Prostate gland (tissue), 2 donors: ENCODE measurements around the gene MYO6. TPM values are rescaled to one million over a fixed set of nuclear protein-coding genes. Genes with fewer than 3 reads are reported as not detected.

Experiments used
- DNase-seq: peaks from one replicate; pipeline ENCODE4 v3.0.0-alpha.2; 2019; ENCODE audit warnings: low spot score
- H3K27ac ChIP-seq, 2 donors: fragments of 200-600 bp; sonication (generic); 2 replicates each; pipeline ENCODE4 v1.5.1; 2017 to 2019
- H3K27me3 ChIP-seq: fragments of 200-600 bp; sonication (generic); replicated peaks from 2 replicates; pipeline ENCODE4 v1.5.1; 2019; ENCODE audit not compliant: insufficient read depth
- H3K36me3 ChIP-seq, 2 donors: fragments of 200-600 bp; sonication (generic); 1 replicate in 1 of 2; 2 replicates in 1 of 2; pipeline versions ENCODE4 v1.5.1 to v1.8.1; 2017 to 2019
- H3K4me1 ChIP-seq: fragments of 200-600 bp; sonication (generic); replicated peaks from 2 replicates; pipeline ENCODE4 v1.5.1; 2019
- H3K4me3 ChIP-seq, 2 donors: fragments of 200-600 bp; sonication (generic); 2 replicates each; pipeline ENCODE4 v1.5.1; 2017 to 2019
- H3K9me3 ChIP-seq: fragments of 200-600 bp; sonication (generic); 2 replicates; pipeline ENCODE4 v1.5.1; 2017
- CTCF ChIP-seq, 4 experiments: fragments of 200-600 bp in 2 of 4; fragments of 450-650 bp in 2 of 4; sonication (generic) in 2 of 4; IDR thresholded peaks; 1 replicate in 3 of 4; 2 replicates in 1 of 4; pipeline ENCODE4 v1.5.1; 2016 to 2019; ENCODE audit warnings: antibody characterized with exemption in 4 of 4, mild to moderate bottlenecking in 2 of 4, moderate library complexity in 2 of 4
- POLR2A ChIP-seq: fragments of 450-650 bp; IDR thresholded peaks from one replicate; pipeline ENCODE4 v1.6.1; 2016; ENCODE audit warnings: antibody characterized with exemption, mild to moderate bottlenecking
- POLR2AphosphoS5 ChIP-seq: sonication (generic); formaldehyde crosslinking; IDR thresholded peaks from one replicate; pipeline ENCODE4 v1.6.1; 2017; ENCODE audit warnings: antibody characterized with exemption
- intact Hi-C: fragments of 100-400 bp; cut with DNase I; formaldehyde crosslinking; loops from one replicate; pipeline ENCODE4 v1.14.2; 2022
- small RNA-seq, 2 donors: library from RNA; depleted of rRNA; stranded (forward); fragments of <200 nt; gene quantifications; one replicate each; pipeline ENCODE3, GENCODE V24; 2016
- total RNA-seq, 2 donors: library from RNA; depleted of rRNA; stranded (reverse); fragments of >200 nt; gene quantifications; one replicate each; pipeline ENCODE4 v1.1.0, GENCODE V29; 2016

Gene MYO6
- total RNA-seq, 2 donors from 2014 or later = 50.1 to 58.7 TPM

- H3K4me3 ChIP-seq = no peak overlapping the region
- DNase-seq = no peak
- H3K9me3 ChIP-seq = no peaks in the 10 kb centered on the region
- TF ChIP-seq POLR2A (no peak), CTCF (IDR thresholded peaks at IDR 0.05) (no peak), POLR2AphosphoS5 (no peak)
- H3K4me1 ChIP-seq = no peaks in the 10 kb centered on the region
- no peak overlapping the region for H3K27ac ChIP-seq
- no peaks in the 10 kb centered on the region for H3K27me3 ChIP-seq
- intact Hi-C loops = no loop called here
- H3K36me3 ChIP-seq = no peaks in the 10 kb centered on the region
These were observed 219.1 kb downstream of the MYO6 start for GRCh38 chr6:75968143-75968542.

Small RNA genes within 50 kb of the gene (small RNA-seq; reads per million reads assigned to genes)
- gene RF00019 (0 reads per million in 2 donors), gene RNA5SP209 (0 reads per million in 2 donors), gene RNU6-155P (0 reads per million in 2 donors)

Other genes with a start within 250 kb of the MYO6 start
- 10 to 100 TPM; 71.5 to 99.5 TPM for gene SENP6, start 147.4 kb upstream of the MYO6 start, total RNA-seq